Lower lobe of right lung (tissue), 2 donors: ENCODE measurements around the gene MKKS. TPM values are rescaled to one million over a fixed set of nuclear protein-coding genes. Genes with fewer than 3 reads are reported as not detected.
A peak's percentile ranks its signal among the peaks of the same experiment; 100 is the strongest.

Experiments used
- ATAC-seq, 2 donors: fragments of 200-7000 bp; cut with Tn5 transposase; one replicate each; pipeline ENCODE4 v1.9.1; 2020 to 2022; ENCODE audit warnings: mild to moderate bottlenecking in 2 of 2, moderate library complexity in 2 of 2
- DNase-seq: peaks from one replicate; pipeline ENCODE4 v3.0.0-alpha.2; 2020
- H3K27ac ChIP-seq: fragments of 200-600 bp; one replicate; pipeline ENCODE4 v1.8.0; 2022
- H3K27me3 ChIP-seq: fragments of 200-600 bp; one replicate; pipeline ENCODE4 v1.8.0; 2022; ENCODE audit warnings: low read depth
- H3K36me3 ChIP-seq: fragments of 200-600 bp; one replicate; pipeline ENCODE4 v1.8.0; 2022; ENCODE audit warnings: mild to moderate bottlenecking
- H3K4me1 ChIP-seq: fragments of 200-600 bp; one replicate; pipeline ENCODE4 v1.8.0; 2022
- H3K4me3 ChIP-seq: fragments of 200-600 bp; one replicate; pipeline ENCODE4 v1.8.0; 2022; ENCODE audit warnings: mild to moderate bottlenecking
- H3K9me3 ChIP-seq: fragments of 200-600 bp; one replicate; pipeline ENCODE4 v1.8.0; 2022
- CTCF ChIP-seq: fragments of 200-600 bp; IDR thresholded peaks from one replicate; pipeline ENCODE4 v1.8.0; 2022; ENCODE audit warnings: antibody characterized with exemption, mild to moderate bottlenecking
- intact Hi-C: fragments of 100-400 bp; cut with DNase I; formaldehyde crosslinking; loops from one replicate; pipeline ENCODE4 v1.11.0; 2022
- total RNA-seq: library from RNA; stranded (reverse); fragmentation: NEBNext Ultra II Directional; extraction: Animal tissue kit (Norgen Biotek cat#: 25700); gene quantifications from one replicate; pipeline ENCODE4 v1.2.1, GENCODE V29; 2021
- donor health status: DM: no; HTN: yes; CAD: no; lungs with severe emphysema.

Gene MKKS
- total RNA-seq, 1 donor from 2014 or later, result 16.8 TPM

DNA sequence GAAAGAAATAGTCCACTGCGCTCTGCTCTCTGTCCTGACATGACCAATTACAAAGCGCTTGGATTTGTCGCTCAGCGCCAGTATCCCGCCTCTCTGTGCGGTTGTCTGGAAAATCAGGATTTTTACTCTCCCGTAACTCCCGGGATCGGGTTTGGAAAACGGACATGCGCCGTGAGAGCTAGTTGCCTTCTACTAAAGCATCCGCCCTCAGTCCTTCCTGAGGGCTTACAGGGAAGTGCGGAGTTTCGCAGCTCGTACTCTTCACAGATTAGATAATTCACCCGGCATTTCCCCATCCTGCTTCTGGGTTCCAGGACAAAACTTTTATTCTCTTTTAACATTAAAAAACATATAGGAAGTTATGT is 427 bp upstream of the MKKS start:
- peak; percentile 91 for DNase-seq
- Histone ChIP-seq H3K4me1 (peaks cover 33% of the 10 kb centered on the region), H3K27ac (peak overlapping the region; percentile 94), H3K9me3 (no peaks in the 10 kb centered on the region), H3K4me3 (peak overlapping the region; percentile 97), H3K27me3 (no peaks in the 10 kb centered on the region), H3K36me3 (no peaks in the 10 kb centered on the region)
- intact Hi-C loops, result no loop called here
- no peak for TF ChIP-seq CTCF
- ATAC-seq, result peak; percentile 94 to 95

- Histone ChIP-seq H3K4me1 (peaks cover 33% of the 10 kb centered on the region), H3K4me3 (peak overlapping the region; percentile 97), H3K27ac (peak overlapping the region; percentile 94), H3K27me3 (no peaks in the 10 kb centered on the region), H3K36me3 (no peaks in the 10 kb centered on the region), H3K9me3 (no peaks in the 10 kb centered on the region)
- ATAC-seq (no peak), DNase-seq (no peak)
- intact Hi-C loops, result no loop called here
- no peak for TF ChIP-seq CTCF
Measured at GRCh38 chr20:10433014-10433622, 904 bp downstream of the MKKS start.

DNA sequence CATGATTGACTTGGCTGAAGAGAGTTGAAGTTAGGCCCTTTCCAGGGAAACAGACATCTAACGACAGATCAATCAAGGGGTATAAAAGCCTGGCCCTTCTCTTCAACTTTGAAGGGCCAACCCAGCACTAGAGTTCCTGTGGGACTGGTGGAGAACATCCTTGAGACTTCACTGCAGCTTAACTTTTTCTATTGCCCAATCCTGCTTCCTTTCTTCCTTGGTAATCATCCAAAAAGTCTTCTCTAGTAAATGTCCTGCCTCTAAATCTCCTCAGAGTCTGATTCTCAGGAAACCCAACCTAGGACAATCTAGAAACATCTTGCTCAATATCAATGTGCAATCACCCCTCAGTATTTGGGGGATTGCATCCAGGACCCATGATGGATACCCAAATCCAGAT is 1.9 kb downstream of the MKKS start:
- H3K27me3 ChIP-seq, result no peaks in the 10 kb centered on the region
- no peaks in the 10 kb centered on the region for H3K36me3 ChIP-seq
- H3K4me3 ChIP-seq, result no peak overlapping the region
- H3K4me1 ChIP-seq, result peaks cover 33% of the 10 kb centered on the region
- no peak overlapping the region for H3K27ac ChIP-seq
- intact Hi-C loops, result no loop called here
- DNase-seq, result no peak
- no peak for TF ChIP-seq CTCF
- no peaks in the 10 kb centered on the region for H3K9me3 ChIP-seq
- no peak for ATAC-seq

- Histone ChIP-seq H3K9me3 (no peaks in the 10 kb centered on the region), H3K27ac (no peak overlapping the region), H3K27me3 (no peaks in the 10 kb centered on the region), H3K4me3 (no peak overlapping the region), H3K4me1 (peaks cover 27% of the 10 kb centered on the region), H3K36me3 (peaks cover 4% of the 10 kb centered on the region)
- no peak for DNase-seq
- TF ChIP-seq CTCF, result no peak
- intact Hi-C loops, result no loop called here
- ATAC-seq, result no peak
Measured at GRCh38 chr20:10430704-10431103, 3.3 kb downstream of the MKKS start.

DNA sequence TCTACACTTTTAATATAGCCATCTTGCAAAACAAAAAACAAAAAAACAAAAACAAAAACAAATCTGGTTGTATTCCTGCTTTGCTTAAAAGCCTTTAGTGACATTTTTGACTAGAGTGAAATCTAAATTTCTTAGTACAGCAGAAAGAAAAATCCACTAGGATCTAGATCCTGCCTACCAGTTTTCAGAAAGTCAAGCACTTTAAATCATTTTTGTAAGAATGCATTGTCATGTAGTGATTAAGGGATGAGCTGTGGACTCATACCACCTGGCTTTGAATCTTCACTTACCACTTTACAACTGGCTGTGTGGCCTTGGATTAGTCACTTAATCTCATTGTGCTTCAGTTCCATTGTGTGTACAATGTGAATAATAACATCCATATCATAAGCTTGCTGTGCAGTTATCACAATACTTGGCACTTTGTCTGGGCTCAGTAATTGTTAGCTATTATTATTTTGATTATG is 4.0 kb downstream of the MKKS start:
- Histone ChIP-seq H3K4me1 (peaks cover 24% of the 10 kb centered on the region), H3K27me3 (no peaks in the 10 kb centered on the region), H3K4me3 (no peak overlapping the region), H3K9me3 (no peaks in the 10 kb centered on the region), H3K36me3 (peaks cover 4% of the 10 kb centered on the region), H3K27ac (no peak overlapping the region)
- DNase-seq, result no peak
- no peak for ATAC-seq
- intact Hi-C loops, result no loop called here
- TF ChIP-seq CTCF, result no peak
